ENCODE data around the gene SET.

DNA sequence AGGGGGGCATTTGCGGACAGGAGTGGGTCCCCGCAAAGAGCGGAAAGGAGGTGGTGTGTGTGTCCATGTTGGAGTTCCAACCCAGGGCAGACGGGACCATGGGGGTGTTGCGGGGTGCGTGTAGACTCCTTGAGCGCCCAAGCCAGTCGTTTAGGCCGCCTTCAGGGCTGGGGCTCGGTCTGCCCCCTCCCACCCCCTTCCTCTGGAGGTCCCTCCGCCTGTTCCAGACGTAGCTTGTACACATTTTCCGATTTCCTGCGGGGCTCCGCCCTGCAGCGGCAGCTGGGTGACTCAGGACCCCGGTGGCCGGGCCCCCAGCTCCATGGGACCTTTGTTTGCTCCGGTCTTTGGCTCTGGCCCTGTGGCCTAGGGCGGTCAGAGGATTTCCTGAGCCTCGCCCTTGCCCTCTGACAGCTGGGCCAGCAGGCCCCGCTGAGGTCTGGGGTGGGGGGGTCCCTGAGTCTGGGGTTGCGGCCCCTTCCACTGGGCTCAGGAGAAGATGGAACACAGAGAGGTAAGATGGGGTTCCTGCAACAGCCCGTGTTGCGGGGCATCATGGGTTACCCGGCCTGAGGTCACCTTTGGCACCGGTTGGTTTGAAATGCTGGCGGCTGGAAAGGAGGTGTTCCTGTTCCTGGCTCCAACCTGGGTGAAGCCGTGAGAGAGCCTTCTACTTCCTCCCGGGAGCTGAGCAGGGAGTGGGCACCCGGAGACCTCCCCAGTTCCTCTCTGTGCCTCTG is 14.8 kb downstream of the SET start:
- TF ChIP-seq, protein P1, sequence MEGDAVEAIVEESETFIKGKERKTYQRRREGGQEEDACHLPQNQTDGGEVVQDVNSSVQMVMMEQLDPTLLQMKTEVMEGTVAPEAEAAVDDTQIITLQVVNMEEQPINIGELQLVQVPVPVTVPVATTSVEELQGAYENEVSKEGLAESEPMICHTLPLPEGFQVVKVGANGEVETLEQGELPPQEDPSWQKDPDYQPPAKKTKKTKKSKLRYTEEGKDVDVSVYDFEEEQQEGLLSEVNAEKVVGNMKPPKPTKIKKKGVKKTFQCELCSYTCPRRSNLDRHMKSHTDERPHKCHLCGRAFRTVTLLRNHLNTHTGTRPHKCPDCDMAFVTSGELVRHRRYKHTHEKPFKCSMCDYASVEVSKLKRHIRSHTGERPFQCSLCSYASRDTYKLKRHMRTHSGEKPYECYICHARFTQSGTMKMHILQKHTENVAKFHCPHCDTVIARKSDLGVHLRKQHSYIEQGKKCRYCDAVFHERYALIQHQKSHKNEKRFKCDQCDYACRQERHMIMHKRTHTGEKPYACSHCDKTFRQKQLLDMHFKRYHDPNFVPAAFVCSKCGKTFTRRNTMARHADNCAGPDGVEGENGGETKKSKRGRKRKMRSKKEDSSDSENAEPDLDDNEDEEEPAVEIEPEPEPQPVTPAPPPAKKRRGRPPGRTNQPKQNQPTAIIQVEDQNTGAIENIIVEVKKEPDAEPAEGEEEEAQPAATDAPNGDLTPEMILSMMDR (IDR thresholded peaks at IDR 0.05; ENCODE audit: low read length): no peak
- TF ChIP-seq EZH2 (IDR thresholded peaks at IDR 0.05; ENCODE audit: borderline replicate concordance, low read length): no peak

Data from OCI-LY1 (cell line).